Keratinocyte (primary cell): ENCODE results near the gene ZNF350.

Source experiments
- EZH2 ChIP-seq: IDR thresholded peaks from one replicate; pipeline ENCODE4 v1.6.1; 2012; ENCODE audit warnings: inconsistent platforms, mild to moderate bottlenecking, low read length, moderate library complexity
- TF ChIP-seq, protein P1 (sequence below), 3 experiments: IDR thresholded peaks in 1 of 3; conservative IDR thresholded peaks in 1 of 3; optimal IDR thresholded peaks in 1 of 3; 2 replicates in 2 of 3; 3 replicates in 1 of 3; pipeline versions ENCODE3 to v1.5.1; 2011; ENCODE audit warnings: low read length in 3 of 3, mild to moderate bottlenecking in 3 of 3, moderate library complexity in 2 of 3, control low read depth in 1 of 3, inconsistent platforms in 1 of 3; ENCODE audit not compliant: insufficient read depth in 2 of 3; ENCODE audit errors: extremely low read depth in 1 of 3

DNA sequence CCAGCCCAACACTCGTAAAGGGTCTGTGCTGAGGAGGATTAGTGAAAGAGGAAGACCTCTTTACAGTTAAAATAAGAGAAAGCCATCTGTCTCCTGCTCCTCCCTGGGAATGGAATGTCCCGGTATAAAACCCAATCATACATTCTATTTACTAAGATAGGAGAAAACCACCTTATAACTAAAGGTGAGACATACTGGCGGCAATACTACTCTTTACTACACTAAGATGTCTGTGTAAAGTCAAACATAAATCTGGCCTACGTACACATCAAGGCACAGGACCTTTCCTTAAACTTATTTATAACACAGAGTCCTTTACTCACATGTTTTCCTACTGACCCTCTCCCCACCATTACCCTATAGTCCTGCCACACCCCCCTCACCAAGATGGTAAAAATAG, 3.3 kb downstream of the ZNF350 start:
- TF ChIP-seq, protein P1, sequence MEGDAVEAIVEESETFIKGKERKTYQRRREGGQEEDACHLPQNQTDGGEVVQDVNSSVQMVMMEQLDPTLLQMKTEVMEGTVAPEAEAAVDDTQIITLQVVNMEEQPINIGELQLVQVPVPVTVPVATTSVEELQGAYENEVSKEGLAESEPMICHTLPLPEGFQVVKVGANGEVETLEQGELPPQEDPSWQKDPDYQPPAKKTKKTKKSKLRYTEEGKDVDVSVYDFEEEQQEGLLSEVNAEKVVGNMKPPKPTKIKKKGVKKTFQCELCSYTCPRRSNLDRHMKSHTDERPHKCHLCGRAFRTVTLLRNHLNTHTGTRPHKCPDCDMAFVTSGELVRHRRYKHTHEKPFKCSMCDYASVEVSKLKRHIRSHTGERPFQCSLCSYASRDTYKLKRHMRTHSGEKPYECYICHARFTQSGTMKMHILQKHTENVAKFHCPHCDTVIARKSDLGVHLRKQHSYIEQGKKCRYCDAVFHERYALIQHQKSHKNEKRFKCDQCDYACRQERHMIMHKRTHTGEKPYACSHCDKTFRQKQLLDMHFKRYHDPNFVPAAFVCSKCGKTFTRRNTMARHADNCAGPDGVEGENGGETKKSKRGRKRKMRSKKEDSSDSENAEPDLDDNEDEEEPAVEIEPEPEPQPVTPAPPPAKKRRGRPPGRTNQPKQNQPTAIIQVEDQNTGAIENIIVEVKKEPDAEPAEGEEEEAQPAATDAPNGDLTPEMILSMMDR (optimal IDR thresholded peaks at IDR 0.05 in 1 of 3, IDR thresholded peaks at IDR 0.05 in 1 of 3, conservative IDR thresholded peaks at IDR 0.05 in 1 of 3; ENCODE audit: extremely low read depth in 1 of 3, insufficient read depth in 2 of 3, low read length in 3 of 3): no peak
- no peak for TF ChIP-seq EZH2
